GM21737 (cell line): ENCODE results near the gene ADM2.
"Not testable (repeated sequence)": the region's sequence is repeated elsewhere in the genome, so short reads cannot be mapped to it uniquely, and the experiment has no call there.

ENCODE experiments used
- ATAC-seq: cut with Tn5 transposase; IDR thresholded peaks from one replicate; pipeline ENCODE4 v1.9.1; 2021; ENCODE audit warnings: mild to moderate bottlenecking, moderate library complexity; ENCODE audit not compliant: unreplicated experiment

Gene ADM2

GRCh38 chr22:50481440-50482106, at the start of gene ADM2:
Gene ADM2, plus strand, starts transcription at chr22:50481543. Its CDS starts 305 bp downstream, at chr22:50481848.
- ATAC-seq, result no peak

GRCh38 chr22:50432131-50432876, 49.0 kb upstream of the ADM2 start:
- no peak for ATAC-seq

- ATAC-seq, result not testable (repeated sequence)
Measured at GRCh38 chr22:50432877-50433510, 48.3 kb upstream of the ADM2 start.

DNA sequence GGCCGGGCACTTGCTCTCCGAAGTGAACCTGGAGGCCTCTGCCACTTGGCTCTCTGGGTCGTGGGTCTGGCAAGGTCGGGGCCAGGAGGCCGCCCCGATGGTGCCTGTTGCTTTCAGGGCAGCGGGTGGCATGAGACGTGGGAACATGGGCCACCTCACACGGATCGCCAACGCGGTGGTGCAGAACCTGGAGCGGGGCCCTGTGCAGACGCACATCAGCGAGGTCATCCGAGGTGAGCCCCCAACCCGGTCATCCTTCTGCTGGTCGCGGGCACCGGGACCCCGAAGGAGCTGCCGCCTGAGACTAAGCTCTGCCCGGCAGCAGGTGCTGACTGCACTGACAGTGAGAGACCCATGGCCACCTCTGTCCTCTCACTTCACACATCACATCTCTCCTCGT, 46.5 kb upstream of the ADM2 start:
- ATAC-seq, result no peak

DNA sequence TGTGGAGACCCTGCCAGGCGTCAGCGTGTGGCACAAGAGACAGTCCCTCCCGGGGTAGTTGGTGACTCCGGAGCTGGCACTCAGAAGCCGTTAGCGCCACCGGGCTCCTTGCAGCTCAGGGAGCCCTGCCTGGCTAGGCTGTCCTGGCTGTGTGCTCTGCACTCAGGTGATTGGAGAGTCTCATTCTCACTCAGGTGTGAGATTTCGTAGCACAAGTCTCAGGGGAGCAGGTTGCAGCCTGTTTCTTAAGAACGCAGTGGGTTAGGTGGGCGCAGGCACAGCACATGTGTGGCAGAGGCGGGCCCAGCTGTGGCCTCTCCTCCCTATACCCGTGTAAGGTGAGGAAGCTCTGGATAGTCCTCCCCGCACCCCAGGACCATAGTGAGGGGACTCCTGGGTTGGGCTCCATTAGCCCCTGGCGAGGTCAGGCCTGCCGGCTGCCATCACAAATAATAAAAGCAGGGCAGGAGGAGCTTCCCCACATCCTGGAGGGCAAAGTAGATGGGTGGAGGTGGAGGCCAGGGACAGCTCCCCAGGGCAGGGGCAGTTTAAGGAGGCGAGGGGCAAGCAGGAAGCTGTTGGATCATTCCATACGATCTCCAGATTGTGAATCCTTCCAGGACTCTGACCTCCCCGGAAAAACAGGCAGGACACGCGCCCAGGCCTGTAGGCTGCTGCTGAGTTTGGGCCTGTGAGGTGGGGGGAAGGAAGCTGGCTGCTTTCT, 45.9 kb upstream of the ADM2 start:
- ATAC-seq, result no peak

- no peak for ATAC-seq
Measured at GRCh38 chr22:50436015-50436830, 45.1 kb upstream of the ADM2 start.

DNA sequence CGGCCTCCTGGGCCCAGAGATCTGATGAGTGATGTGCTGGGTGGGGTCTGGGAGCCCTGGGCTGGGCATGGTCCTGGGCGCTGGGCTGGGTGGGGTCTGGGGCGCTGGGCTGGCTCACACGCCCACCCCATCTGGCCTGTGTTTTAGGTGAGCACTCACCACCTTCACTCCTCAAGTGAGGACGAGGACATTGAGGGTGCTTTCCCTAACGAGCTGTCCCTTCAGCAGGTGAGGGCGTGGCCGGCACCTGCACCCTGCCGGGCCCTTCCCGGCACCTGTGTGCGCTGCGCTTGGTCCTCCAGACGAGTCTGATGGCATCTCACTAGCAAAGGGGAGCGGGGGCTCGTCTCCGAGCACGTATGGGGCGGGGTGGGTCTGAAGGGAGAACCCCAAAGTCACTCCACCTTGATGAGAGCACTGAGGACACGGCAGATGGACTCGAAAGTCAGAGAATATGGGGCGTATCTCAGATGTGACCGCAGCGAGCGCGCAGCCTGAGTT, 44.5 kb upstream of the ADM2 start:
- ATAC-seq, result no peak

DNA sequence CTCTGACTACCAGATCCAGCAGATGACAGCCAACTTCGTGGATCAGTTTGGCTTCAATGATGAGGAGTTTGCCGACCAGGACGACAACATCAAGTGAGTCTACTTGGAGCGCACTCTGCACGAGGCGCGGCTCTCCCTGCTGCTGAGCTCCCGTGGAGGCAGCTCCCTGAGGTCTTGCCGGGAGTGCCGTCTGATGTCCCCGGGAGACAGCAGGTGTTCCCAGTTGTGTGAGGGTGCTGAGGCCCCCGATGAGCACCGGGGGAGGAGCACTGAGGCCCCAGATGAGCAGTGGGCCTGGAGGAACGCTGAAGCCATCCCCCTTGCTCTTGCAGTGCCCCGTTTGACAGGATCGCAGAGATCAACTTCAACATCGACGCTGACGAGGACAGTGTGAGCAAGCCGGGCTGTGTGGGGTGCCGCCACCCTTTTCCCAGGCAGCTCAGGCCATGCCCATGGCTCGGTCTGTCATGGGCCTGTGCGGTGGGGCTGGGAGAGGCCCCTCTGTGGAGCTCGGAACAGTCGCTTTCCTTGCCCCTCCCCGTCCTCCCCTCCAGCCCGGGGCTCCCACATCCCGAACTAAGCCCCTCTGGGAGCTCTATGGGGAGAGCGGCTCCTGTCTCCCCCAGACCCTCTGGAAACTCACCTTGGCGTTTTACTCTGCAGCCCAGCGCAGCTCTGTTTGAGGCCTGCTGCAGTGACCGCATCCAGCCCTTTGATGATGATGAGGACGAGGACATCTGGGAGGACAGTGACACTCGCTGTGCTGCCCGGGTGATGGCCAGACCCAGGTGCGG, 43.6 kb upstream of the ADM2 start:
- ATAC-seq, result no peak

DNA sequence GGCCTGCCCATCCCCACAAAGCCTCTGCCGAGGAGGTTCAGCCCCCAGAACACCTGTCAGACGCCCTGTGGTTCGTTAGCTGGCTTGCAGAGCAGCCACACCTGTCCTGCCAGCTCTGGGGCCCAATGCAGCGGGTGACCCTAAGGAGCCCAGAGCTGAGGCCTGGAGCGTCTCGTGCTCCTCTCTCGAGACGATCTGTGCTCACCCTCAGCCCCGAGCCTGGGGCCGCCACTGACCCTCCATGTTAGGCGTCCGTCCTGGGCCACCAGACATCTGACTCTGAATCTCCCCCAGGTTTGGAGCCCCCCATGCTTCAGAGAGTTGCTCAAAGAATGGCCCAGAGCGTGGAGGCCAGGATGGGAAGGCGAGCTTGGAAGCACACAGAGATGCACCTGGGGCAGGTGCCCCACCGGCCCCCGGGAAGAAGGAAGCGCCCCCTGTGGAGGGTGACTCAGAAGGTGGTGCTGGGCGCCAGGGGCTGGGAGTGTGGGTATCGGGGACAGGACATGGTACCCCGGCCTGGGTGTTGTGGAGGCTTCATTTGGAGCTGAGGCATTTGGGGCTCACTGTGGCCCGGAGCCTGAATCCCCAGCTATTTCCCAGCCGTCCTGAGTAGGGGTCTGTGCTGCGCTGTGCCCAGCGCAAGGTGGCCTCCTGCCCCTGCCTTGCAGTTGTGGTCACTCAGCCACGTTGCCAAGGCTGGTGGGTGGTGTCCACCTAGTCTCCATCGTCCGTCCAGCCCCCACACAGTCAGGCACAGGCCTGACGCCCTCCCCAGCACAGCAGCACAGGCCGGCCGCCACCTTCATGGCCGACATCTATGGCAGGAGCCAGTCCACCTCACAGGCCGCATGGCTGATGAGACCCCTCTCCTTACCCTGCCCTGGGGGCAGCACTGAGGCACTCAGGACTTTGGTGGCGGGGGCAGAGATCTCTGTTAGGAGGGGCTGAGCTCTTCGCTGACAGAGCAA, 42.8 kb upstream of the ADM2 start:
- no peak for ATAC-seq

- no peak for ATAC-seq
Measured at GRCh38 chr22:50439314-50439870, 42.0 kb upstream of the ADM2 start.

- ATAC-seq, result no peak
Measured at GRCh38 chr22:50439871-50440331, 41.4 kb upstream of the ADM2 start.

GRCh38 chr22:50440544-50441249, 40.6 kb upstream of the ADM2 start:
- no peak for ATAC-seq

DNA sequence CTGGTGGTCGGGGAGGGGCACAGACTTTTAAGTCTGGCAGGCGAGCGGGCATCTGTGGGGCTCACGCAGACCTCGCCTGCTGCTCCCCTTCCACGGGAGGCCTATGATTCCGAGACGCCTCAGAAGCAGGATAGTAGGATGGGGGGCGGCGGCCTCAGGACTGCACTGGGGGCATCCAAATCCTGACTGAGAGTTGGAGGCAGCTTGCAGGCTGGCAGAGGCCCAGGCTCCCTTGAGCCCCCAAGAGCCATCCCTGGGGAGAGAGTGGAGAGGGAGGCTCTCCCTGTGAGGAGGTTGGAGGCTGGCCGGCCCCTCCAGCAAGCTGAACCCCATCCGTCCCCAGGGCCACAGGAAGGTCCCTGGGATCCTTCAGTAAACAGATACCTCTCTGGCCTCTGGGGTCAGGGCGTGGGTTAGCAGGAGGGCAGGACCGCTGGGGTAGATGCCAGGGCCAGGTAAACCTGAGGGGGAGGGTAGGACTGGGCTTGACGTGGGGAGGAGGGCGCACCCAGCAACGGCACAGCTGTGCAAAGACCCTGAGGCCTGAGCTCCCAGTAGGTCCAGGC, 39.8 kb upstream of the ADM2 start:
- ATAC-seq, result no peak

DNA sequence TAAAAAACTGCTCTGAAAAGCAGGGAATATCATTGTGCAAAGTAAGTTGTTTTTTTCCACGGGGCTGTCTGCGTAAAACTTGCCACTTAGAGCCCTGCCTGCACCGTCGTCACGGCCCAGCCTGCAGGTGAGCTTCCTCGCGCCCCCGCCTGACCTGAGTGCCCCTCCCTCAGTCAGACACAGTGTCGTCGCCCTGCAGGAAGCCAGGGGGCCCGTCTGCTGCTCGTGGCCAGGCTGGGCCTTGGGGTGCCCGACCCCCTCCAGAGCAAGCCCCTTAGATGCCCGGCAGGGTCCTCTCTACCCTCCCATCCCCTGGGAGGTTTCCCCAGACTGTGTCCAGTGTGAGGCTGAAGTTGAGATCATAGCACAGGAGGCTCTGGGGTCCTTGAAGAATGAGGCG, 38.1 kb upstream of the ADM2 start:
- no peak for ATAC-seq

GRCh38 chr22:50443801-50444625, 37.3 kb upstream of the ADM2 start:
- no peak for ATAC-seq

DNA sequence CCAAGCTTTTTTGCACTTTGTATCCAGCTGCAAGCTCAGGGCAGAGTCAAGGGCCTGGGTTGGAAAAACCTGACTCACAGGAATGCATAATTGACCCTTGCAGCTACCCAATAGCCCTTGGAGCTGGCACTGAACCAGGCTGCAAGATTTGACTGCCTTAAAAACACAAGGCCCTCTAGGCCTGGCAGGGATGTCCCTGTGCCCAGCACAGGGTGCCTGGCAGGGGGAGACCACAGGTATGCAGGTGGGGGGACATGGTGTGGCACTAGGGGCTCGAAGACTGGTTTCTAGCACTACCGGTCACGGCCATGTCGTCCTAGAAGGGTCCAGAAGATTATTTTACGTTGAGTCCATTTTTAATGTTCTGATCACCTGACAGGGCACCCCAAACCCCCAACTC, 36.7 kb upstream of the ADM2 start:
- ATAC-seq, result no peak
